ENCODE results near the gene DBN1.
A peak's percentile ranks its signal among the peaks of the same experiment; 100 is the strongest.

The DBN1 gene

DNA sequence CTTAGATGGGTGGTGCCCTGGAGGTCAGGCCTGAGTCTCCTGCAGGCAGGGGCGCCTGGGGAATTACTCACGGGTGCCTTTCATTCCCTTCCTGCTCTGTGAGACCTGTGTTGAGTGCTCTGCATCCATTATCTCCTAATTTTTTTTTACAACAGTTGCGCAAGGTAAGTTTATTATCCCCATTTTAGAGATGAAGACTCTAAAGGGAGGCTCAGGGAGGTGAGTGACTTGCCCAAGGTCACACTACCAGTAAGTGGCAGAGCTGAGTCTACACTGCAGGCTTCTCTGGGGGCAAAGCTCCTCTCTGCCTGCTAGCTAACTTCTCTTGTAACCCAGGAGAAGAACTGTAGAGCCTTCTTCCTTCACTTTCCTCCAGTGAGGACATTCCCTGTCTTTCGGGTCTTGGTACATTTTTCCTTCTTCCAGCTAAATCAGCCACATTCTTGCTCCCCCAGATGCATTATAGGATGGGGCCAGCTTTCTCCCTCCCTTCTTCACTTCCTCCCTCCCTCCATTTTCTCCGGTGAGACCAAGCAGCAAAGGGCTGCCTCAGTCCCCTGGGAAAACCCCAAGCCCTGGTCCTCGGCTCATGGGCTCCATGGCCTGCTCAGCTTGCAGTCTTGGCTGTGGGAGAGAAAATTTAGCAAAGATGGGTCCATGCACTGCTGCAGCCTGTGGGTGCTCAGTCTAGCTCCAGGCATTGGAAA, 25.0 kb downstream of the DBN1 start:
- H3K27ac ChIP-seq = peak overlapping the region; percentile 88
- CTCF ChIA-PET = interaction anchor here (0.6 to 12.5 kb wide), 7 partner anchors 9 to 627 kb away, joined by 3 to 148 read pairs (median 5); no protein-coding TSS in a partner anchor
- DNase-seq (ENCODE audit: low spot score) = no peak
- TF ChIP-seq, protein P1, sequence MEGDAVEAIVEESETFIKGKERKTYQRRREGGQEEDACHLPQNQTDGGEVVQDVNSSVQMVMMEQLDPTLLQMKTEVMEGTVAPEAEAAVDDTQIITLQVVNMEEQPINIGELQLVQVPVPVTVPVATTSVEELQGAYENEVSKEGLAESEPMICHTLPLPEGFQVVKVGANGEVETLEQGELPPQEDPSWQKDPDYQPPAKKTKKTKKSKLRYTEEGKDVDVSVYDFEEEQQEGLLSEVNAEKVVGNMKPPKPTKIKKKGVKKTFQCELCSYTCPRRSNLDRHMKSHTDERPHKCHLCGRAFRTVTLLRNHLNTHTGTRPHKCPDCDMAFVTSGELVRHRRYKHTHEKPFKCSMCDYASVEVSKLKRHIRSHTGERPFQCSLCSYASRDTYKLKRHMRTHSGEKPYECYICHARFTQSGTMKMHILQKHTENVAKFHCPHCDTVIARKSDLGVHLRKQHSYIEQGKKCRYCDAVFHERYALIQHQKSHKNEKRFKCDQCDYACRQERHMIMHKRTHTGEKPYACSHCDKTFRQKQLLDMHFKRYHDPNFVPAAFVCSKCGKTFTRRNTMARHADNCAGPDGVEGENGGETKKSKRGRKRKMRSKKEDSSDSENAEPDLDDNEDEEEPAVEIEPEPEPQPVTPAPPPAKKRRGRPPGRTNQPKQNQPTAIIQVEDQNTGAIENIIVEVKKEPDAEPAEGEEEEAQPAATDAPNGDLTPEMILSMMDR (conservative IDR thresholded peaks at IDR 0.05; ENCODE audit: low read depth) = no peak
- POLR2A ChIA-PET (ENCODE audit: low non-redundant PET) = interaction anchor here (0.8 to 1.7 kb wide), 4 partner anchors 18 to 46 kb away, joined by 3 to 11 read pairs (median 5); partner anchors contain the start of gene GRK6

DNA sequence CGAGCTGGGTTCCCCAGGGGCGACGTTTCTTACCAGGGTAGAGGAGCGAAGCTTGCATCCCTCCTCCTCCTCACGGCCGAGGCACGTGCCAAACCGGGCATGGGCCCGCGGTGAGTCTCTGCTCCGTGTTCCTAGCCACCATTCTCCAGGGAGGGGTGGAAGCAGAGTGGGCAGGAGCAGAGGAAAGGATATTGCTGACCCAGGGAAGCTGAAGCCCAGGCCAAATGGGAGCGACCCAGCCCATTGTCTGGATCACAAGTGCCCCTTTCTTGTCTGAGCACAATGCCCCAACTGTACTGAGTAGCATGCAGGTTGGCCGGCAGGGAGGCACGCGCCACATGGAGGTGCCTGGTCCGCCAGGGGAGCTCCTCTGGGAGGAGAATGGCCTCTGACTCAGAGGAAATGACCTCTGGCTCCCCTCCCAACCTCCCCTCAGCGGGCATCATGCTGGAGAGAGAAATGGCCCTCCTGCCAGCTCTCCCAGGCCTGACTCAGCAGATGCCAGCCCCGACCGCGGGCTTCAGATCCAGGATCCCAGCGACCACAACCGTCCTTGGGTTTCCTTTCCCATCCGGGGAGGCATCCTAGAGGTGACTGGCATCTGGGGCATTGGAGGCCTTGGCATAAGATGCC, 25.7 kb downstream of the DBN1 start:
- ChIA-PET POLR2A (ENCODE audit: low non-redundant PET) (interaction anchor here (0.8 to 1.7 kb wide), 4 partner anchors 18 to 45 kb away, joined by 3 to 11 read pairs (median 5); partner anchors contain the start of gene GRK6), CTCF (interaction anchor here (0.8 to 12.5 kb wide), 6 partner anchors 9 to 138 kb away, joined by 4 to 148 read pairs (median 7); no protein-coding TSS in a partner anchor)
- DNase-seq (ENCODE audit: low spot score) = peak; percentile 92
- H3K27ac ChIP-seq = peak overlapping the region; percentile 88
- TF ChIP-seq, protein P1 (conservative IDR thresholded peaks at IDR 0.05; ENCODE audit: low read depth) = peak; percentile 13; the same call in 1 of the 2 replicates

DNA sequence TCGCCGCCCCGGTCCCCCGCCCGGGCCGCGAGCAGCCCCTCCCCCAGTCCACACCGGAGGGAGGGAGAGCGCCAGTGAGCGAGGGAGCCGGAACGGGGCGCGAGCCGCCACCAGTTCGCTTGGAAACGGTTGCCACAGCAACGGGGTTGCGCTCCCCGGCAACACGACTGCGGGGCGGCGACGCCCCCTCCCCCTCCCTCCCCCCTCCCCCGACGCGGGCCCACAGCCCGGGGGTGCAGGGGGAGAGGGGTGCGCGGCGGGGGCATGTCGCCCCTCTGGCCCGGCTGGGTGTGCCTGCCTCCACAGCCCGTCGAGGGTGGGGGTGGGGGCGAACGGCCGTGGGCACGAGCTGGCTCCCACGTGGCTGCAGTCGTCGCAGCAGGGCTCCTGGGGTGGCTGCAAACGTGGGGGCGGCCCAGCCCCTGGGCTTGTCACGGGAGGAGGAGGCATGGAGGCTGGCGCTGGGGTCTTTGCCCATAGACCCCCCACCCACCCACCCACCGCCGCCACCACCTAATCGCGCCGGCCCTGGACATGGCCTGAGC, 26.3 kb downstream of the DBN1 start:
- POLR2A ChIA-PET (ENCODE audit: low non-redundant PET) = interaction anchor here (0.8 to 1.7 kb wide), 4 partner anchors 17 to 45 kb away, joined by 3 to 11 read pairs (median 5); partner anchors contain the start of gene GRK6
- TF ChIP-seq, protein P1 (conservative IDR thresholded peaks at IDR 0.05; ENCODE audit: low read depth) = no peak
- peak; percentile 64 for DNase-seq (ENCODE audit: low spot score)
- CTCF ChIA-PET = interaction anchor here (0.6 to 12.5 kb wide), 8 partner anchors 10 to 137 kb away, joined by 3 to 148 read pairs (median 4); partner anchors contain the start of gene RGS14
- H3K27ac ChIP-seq = peak overlapping the region; percentile 88

DNA sequence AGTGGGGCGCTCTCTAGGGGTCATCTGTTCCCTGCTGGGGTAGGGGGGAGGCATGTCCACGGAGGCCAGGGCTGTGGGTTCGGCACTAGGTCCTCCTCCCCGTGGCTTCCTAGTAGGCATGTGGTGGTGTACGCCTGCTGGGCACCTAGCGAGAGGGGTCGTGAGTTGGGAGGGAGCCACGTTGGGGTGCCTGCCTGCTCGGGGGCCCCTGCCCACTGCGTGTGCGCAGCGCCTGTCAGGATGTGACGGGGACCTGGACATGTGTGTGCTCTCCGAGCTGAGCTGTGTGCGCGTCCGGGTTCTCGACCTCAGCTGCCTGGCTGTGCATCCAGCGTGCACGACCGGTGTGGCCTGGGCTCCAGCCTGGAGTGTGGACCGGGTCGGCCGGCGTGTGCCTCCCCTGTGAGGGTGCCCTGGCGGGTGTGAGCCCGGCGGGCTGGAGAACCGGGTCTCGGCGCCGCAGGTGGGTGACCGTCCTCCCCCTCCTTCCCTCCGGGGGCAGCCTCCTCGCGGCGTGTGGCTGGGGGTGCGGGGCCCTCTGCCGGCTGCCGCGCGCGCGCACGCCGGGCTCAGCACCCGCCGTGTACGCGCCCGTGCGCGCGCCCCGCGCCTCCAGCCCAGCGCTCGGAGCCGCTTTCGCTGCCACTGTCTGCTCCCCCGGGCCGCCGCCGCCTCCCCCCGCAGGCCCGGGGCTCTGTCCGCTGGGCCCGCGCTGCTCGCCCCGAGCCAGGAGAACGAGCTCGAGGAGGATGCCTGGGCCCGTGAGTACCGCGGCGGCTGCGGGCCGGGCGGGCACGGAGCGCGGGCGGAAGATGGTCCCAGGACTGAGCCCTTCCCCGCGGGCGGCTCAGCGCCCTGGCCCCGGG, 27.0 kb downstream of the DBN1 start, which contains the start of gene PRR7:
TSS of gene PRR7 (plus strand) at position 615 of the 866 bp plus-strand sequence. CDS start 8,254 bp downstream, outside the sequence.
- ChIA-PET CTCF (interaction anchor here (0.6 to 12.5 kb wide), 8 partner anchors 8 to 161 kb away, joined by 3 to 148 read pairs (median 5); partner anchors contain the start of gene RGS14), POLR2A (ENCODE audit: low non-redundant PET) (interaction anchor here (1.7 kb wide), 1 partner anchor 20 kb away, joined by 11 read pairs; the partner anchor contains the start of gene GRK6)
- peak within 1 kb of the TSS; percentile 88 for H3K27ac ChIP-seq
- peak; percentile 76 for DNase-seq (ENCODE audit: low spot score)
- TF ChIP-seq, protein P1 (conservative IDR thresholded peaks at IDR 0.05; ENCODE audit: low read depth) = no peak

DNA sequence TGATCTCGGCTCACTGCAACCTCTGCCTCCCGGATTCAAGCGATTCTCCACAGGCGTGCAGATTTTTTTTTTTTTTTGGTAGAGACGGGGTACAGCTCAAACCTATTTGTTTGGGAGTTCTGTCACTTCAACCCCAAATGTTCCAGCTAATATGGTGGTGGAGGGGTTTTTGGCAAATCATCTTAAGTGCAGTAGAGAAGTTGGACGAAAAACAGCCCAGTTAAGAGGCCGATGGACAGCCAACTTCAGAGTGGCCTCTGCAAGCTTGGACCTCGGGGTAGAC, 27.6 kb downstream of the DBN1 start:
- ChIA-PET CTCF (interaction anchor here (0.6 to 12.5 kb wide), 6 partner anchors 9 to 162 kb away, joined by 4 to 148 read pairs (median 6); no protein-coding TSS in a partner anchor), POLR2A (ENCODE audit: low non-redundant PET) (no interaction called here)
- TF ChIP-seq, protein P1 (conservative IDR thresholded peaks at IDR 0.05; ENCODE audit: low read depth) = no peak
- peak overlapping the region; percentile 88 for H3K27ac ChIP-seq
- DNase-seq (ENCODE audit: low spot score) = no peak

All from RWPE1 (cell line).